HG02571 (cell line): Measurements from ENCODE around the gene STOML1.
"Not testable (repeated sequence)": the region's sequence is repeated elsewhere in the genome, so short reads cannot be mapped to it uniquely, and the experiment has no call there.

Experiments
- ATAC-seq: cut with Tn5 transposase; IDR thresholded peaks from one replicate; pipeline ENCODE4 v1.9.1; 2021; ENCODE audit warnings: mild to moderate bottlenecking, moderate library complexity; ENCODE audit not compliant: unreplicated experiment

The STOML1 gene

GRCh38 chr15:73988445-73988969 lies 3.6 kb downstream of the STOML1 start:
- no peak for ATAC-seq

- ATAC-seq: no peak
Observed at GRCh38 chr15:73987681-73988444, 4.2 kb downstream of the STOML1 start.

- ATAC-seq: no peak
Observed at GRCh38 chr15:73987250-73987649, 4.8 kb downstream of the STOML1 start.

GRCh38 chr15:73986776-73987056 lies 5.4 kb downstream of the STOML1 start:
- no peak for ATAC-seq

GRCh38 chr15:73986055-73986775 lies 5.9 kb downstream of the STOML1 start:
- ATAC-seq: no peak

GRCh38 chr15:73985101-73985873 lies 6.8 kb downstream of the STOML1 start:
- no peak for ATAC-seq

GRCh38 chr15:73984208-73984979 lies 7.7 kb downstream of the STOML1 start:
- ATAC-seq: no peak

GRCh38 chr15:73983773-73984172 lies 8.3 kb downstream of the STOML1 start:
- ATAC-seq: no peak

GRCh38 chr15:73983211-73983727 lies 8.8 kb downstream of the STOML1 start:
- no peak for ATAC-seq

- ATAC-seq: no peak
Observed at GRCh38 chr15:73982222-73982962, 9.7 kb downstream of the STOML1 start.

GRCh38 chr15:73981761-73982221 lies 10.3 kb downstream of the STOML1 start:
- ATAC-seq: no peak

- no peak for ATAC-seq
Observed at GRCh38 chr15:73979636-73980035, 12.5 kb downstream of the STOML1 start.

GRCh38 chr15:73978896-73979295 lies 13.2 kb downstream of the STOML1 start:
- ATAC-seq: no peak

- not testable (repeated sequence) for ATAC-seq
Observed at GRCh38 chr15:73975440-73976125, 16.5 kb downstream of the STOML1 start.

GRCh38 chr15:73973683-73974200 lies 18.4 kb downstream of the STOML1 start:
- ATAC-seq: not testable (repeated sequence)

- no peak for ATAC-seq
Observed at GRCh38 chr15:73972984-73973682, 19.0 kb downstream of the STOML1 start.

- ATAC-seq: no peak
Observed at GRCh38 chr15:73969151-73969759, 22.8 kb downstream of the STOML1 start.

GRCh38 chr15:73968461-73968860 lies 23.6 kb downstream of the STOML1 start:
- ATAC-seq: no peak
